ENCODE measurements around the gene FARP2. TPM values are rescaled to one million over a fixed set of nuclear protein-coding genes. Genes with fewer than 3 reads are reported as not detected.

The FARP2 gene
- total and polyA plus RNA-seq, 2 of the 13 experiments (the other 11 are each of a cell fraction or from before 2014, with no cell fraction given) = 28.0 to 45.4 TPM

DNA sequence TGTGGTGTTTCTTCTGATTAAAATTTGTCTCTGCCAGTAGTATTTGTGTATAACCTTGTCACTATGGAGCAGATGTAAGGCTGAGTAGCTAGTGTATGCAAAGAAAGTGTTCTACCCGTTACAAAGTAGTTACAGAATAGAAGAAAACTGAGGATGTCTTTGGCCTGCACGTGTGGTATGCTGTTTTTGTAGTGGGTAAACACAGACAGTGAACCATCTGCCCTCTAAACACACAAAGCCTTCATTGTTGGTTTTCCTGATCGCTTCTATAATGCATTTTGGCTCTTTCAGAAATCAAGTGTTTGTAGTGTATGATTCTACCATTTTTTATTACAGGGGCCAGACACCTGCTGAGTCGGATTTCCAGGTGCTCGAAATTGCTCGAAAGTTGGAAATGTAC, 61.5 kb downstream of the FARP2 start (continued):
- no peak for TF ChIP-seq TMF1 (CRISPR knock-in tag; IDR thresholded peaks at IDR 0.05; ENCODE audit: low read depth)
- no peak for TF ChIP-seq BRF2 (CRISPR knock-in tag; IDR thresholded peaks at IDR 0.05)
- TF ChIP-seq SMAD3 (CRISPR knock-in tag; IDR thresholded peaks at IDR 0.05) = no peak
- no peak for TF ChIP-seq KLF15 (CRISPR knock-in tag; IDR thresholded peaks at IDR 0.05; ENCODE audit: borderline replicate concordance)
- no peak for TF ChIP-seq LRRFIP1 (CRISPR knock-in tag; conservative IDR thresholded peaks at IDR 0.05)
- no peak for TF ChIP-seq ADNP (CRISPR knock-in tag; IDR thresholded peaks at IDR 0.05)
- TF ChIP-seq POGK (CRISPR knock-in tag; conservative IDR thresholded peaks at IDR 0.05) = no peak
- TF ChIP-seq, protein P1, sequence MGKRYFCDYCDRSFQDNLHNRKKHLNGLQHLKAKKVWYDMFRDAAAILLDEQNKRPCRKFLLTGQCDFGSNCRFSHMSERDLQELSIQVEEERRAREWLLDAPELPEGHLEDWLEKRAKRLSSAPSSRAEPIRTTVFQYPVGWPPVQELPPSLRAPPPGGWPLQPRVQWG (CRISPR knock-in tag; IDR thresholded peaks at IDR 0.05; ENCODE audit: borderline replicate concordance, low read depth) = no peak
- TF ChIP-seq TRIM22 (IDR thresholded peaks at IDR 0.05) = no peak
- TF ChIP-seq RBM22 (optimal IDR thresholded peaks at IDR 0.05; ENCODE audit: low read length) = no peak
- no peak for TF ChIP-seq ZNF136 (CRISPR knock-in tag; IDR thresholded peaks at IDR 0.05; ENCODE audit: low read depth)
- TF ChIP-seq HOXA9 (CRISPR knock-in tag; IDR thresholded peaks at IDR 0.05; ENCODE audit: borderline replicate concordance) = no peak
- TF ChIP-seq HMGXB4 (CRISPR knock-in tag; IDR thresholded peaks at IDR 0.05; ENCODE audit: borderline replicate concordance in 1 of 2, low read depth in 1 of 2) = no peak
- TF ChIP-seq MED1 (CRISPR knock-in tag; IDR thresholded peaks at IDR 0.05) = peak; percentile 32; the same call in 1 of the 2 replicates
- no peak for TF ChIP-seq ZSCAN31 (CRISPR knock-in tag; IDR thresholded peaks at IDR 0.05; ENCODE audit: low read depth)
- no peak for TF ChIP-seq ZNF143 (CRISPR knock-in tag; IDR thresholded peaks at IDR 0.05)
- TF ChIP-seq SNAPC5 (CRISPR knock-in tag; IDR thresholded peaks at IDR 0.05; ENCODE audit: borderline replicate concordance) = no peak
- TF ChIP-seq, protein P2, sequence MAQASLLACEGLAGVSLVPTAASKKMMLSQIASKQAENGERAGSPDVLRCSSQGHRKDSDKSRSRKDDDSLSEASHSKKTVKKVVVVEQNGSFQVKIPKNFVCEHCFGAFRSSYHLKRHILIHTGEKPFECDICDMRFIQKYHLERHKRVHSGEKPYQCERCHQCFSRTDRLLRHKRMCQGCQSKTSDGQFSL (CRISPR knock-in tag; IDR thresholded peaks at IDR 0.05) = no peak
- TF ChIP-seq ZNF776 (CRISPR knock-in tag; IDR thresholded peaks at IDR 0.05) = no peak
- no peak for TF ChIP-seq MTA3 (CRISPR knock-in tag; IDR thresholded peaks at IDR 0.05)
- no peak for TF ChIP-seq PRMT3 (CRISPR knock-in tag; IDR thresholded peaks at IDR 0.05; ENCODE audit: borderline replicate concordance, low read depth)

Data from HepG2 (cell line).